HS-27A (cell line): ENCODE data around the gene TXNL4A.
"Not testable (repeated sequence)": the region's sequence is repeated elsewhere in the genome, so short reads cannot be mapped to it uniquely, and the experiment has no call there.

ENCODE experiments used
- DNase-seq: peaks from one replicate; pipeline ENCODE4 v3.0.0-alpha.2; 2012; ENCODE audit warnings: low read depth, missing footprints

TXNL4A gene

GRCh38 chr18:79963658-79964329, 24.6 kb downstream of the TXNL4A start:
- no peak for DNase-seq

DNA sequence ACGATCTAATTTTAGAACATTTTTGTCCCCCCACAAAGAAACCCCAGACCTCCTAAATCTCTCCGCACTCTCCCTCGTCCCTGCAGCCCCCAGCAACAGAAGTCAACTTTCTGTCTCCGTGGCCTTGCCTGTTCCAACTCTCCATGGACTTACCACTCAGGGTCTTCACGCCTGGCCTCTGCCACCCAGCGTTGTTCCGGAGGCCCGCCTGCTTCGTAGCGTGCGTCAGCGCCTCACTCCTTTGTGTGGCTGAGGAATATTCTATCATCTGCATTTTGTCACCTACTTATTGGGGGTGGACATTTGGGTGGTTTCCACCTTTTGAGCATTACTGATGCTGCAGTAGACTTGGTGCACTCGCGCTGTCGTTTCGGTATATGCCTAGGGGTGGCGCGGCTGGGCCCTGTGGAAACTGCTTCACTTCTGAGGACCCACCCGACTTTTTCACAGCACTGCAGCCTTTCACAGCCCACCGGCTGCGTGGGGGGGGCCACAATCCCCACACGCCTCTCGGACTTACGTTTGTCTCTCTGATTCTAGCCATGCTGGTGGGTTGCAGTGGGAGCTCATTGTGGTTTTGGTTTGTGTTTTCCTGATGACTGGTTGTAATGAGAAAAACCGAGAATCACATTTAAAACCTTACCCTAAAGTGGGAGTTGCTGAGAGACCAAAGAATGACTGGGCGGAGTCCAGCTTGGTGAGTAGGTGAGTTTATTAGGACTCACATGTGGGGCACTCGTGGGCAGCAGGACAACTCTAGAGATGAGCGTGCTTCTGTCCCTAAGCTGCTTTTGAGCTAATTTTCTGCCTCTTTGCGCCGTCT, 25.3 kb downstream of the TXNL4A start:
- DNase-seq: no peak

- DNase-seq: no peak
Measured at GRCh38 chr18:79962311-79962710, 26.1 kb downstream of the TXNL4A start.

GRCh38 chr18:79961527-79962291, 26.7 kb downstream of the TXNL4A start:
- DNase-seq: no peak

GRCh38 chr18:79960921-79961526, 27.3 kb downstream of the TXNL4A start:
- DNase-seq: no peak

DNA sequence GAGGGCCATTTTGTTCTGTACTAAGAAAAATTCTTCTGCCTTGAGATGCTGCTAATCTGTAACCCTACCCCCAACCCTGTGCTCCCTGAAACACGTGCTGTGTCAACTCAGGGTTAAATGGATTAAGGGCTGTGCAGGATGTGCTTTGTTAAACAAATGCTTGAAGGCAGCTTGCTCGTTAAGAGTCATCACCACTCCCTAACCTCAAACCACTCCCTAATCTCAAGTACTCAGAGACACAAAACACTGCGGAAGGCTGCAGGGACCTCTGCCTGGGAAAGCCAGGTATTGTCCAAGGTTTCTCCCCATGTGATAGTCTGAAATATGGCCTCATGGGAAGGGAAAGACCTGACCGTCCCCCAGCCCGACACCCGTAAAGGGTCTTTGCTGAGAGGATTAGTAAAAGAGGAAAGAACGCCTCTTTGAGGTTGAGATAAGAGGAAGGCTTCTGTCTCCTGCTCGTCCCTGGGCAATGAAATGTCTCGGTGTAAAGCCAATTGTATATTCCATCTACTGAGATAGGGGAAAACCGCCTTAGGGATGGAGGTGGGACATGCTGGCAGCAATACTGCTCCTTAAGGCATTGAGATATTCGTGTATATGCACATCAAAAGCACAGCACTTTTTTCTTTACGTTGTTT, 28.1 kb downstream of the TXNL4A start:
- DNase-seq: not testable (repeated sequence)

GRCh38 chr18:79958981-79959380, 29.4 kb downstream of the TXNL4A start:
- no peak for DNase-seq

GRCh38 chr18:79956276-79956675, 32.1 kb downstream of the TXNL4A start:
- no peak for DNase-seq

DNA sequence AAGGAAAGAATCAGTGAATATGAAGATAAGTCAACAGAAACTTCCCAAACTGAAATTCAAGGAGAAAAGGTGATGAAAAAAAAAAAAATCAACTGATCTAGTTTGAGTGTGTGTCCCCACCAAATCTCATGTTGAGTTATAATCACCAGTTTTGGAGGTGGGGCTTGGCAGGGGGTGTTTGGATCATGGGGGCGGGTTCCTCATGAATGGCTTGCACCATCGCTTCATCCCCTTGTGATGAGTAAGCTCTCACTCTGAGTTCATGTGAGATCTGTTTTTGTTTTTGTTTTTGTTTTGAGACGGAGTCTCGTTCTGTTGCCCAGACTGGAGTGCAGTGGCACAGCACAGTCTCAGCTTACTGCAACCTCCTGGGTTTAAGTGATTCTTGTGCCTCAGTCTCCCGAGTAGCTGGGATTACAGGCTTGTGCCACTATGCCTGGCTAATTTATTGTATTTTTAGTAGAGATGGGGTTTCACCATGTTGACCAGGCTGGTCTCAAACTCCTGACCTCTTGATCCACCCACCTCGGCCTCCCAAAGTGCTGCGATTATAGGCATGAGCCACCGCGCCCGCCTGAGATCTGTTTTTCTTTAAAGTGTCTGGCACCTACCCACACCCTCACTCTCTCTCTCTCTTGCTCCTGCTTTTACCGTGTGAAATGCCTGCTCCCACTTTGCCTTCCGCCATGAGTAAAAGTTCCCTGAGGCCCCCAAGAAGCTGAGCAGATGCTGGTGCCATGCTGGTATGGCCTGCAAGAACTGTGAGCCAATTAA, 32.9 kb downstream of the TXNL4A start:
- DNase-seq: no peak

DNA sequence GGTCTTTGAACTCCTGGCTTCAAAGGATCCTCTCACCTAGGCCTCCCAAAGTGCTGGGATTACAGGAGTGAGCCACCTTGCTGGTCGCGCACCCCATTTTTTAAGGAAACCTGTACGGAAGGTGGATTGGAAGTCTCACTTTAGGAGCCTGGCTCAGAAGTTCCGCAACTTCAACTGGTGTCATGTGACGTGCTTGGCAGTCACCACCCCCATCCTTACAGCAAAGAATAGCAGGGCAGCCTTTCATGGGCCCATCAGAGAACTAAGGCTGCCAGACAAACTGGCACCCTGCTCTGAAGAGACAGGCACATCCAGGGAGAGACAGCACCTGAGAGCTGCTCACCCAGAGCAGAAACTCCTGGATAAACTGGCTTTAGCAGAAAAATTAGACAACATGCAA, 33.6 kb downstream of the TXNL4A start:
- no peak for DNase-seq

GRCh38 chr18:79953971-79954651, 34.3 kb downstream of the TXNL4A start:
- no peak for DNase-seq

DNA sequence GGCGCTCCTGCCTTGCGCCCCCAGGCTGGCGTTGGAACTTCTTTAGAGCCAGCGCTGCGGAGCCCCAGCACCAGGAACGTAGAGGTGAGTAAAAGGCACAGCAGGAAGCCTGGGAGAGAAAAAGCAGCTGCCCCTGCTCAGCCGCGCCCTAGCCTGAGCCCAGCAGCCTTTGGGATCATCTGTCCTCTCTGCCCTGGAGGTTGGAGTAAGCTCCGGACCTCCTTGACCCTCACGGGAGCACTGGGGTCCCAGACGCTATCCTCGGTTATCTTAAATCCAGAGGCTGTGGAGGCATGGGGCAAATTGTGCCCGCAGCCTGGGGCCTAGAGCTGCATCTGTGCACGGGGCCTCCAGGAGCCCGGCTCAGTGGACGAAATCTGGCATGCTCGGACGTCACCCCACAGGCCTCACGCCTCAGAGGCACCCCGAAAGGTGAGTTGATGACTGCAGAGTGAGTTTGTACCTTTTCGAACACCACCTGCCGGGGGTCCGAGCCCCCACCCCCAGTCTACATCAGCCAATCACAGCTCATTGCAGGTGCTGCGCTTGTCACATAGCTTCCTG, 35.3 kb downstream of the TXNL4A start:
- no peak for DNase-seq

DNA sequence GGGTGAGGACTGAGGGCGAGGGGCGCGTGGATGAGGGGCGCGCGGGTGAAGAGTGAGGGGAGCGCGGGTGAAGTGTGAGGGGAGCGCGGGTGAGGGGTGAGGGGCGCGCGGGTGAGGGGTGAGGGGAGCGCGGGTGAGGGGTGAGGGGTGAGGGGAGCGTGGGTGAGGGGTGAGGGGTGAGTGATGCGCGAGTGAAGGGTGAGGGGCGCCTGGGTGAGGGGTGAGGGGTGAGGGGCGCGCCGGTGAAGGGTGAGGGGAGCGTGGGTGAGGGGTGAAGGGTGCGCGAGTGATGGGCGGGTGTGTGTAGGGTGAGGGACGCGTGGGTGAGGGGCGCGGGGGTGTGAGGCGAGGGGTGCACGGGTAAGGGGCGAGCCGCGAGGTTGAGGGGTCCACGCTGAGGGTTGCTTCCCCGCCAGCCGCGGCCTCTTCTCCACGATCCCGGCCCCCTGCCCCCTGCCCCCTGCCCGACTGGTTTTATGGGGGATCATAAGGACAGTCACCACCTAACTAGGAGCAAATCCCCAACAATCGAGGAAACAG, 35.8 kb downstream of the TXNL4A start:
- no peak for DNase-seq

- DNase-seq: no peak
Measured at GRCh38 chr18:79951545-79952455, 36.6 kb downstream of the TXNL4A start, which contains the start of gene SLC66A2. TSS of gene SLC66A2 (minus strand) at chr18:79951653. CDS start at chr18:79950926, 727 bp downstream.

DNA sequence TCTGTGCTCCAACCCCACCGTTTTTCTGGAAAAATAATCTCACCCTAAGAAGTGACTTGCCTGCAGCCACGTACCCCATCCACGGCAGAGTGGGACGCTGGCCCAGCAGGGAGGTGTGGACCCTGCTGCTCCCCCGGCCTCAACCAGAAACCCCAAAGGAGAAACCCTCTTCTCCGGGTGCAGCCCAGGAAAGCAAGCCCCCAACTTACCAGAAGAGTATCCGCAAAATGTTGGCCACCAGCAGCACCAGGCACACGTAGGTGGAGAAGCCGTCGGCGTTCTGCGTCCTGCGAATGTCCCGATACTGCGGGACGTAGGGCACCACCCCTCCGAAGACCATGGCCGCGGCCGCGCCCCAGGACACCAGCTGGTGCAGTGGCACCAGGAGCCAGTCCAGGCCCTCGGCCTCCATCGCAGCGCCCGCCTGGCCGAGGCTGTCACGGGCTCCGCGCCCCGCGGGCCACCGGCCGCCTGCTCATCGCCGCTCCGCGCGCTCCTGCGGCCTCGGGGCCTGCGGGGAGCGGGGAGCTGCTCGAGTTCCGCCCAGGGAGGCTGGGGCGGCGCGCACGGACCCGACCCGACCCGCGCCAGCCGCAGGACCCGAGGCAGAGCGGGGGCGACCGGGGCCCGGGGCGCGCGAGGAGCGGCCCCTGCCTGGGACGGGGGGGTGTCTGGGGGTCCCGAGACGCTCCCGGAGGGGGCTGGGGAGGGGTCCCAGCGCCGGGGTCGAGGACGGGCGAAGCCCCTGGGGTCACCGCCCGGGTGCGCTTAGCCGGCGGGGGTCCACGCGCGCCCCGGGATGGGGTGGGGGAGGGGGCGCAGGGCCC, 37.6 kb downstream of the TXNL4A start:
- DNase-seq: no peak

GRCh38 chr18:79949697-79950487, 38.5 kb downstream of the TXNL4A start:
- no peak for DNase-seq
